NCI-H2107 (cell line): ENCODE data around the gene CDYL2.
"Not testable (repeated sequence)": the region's sequence is repeated elsewhere in the genome, so short reads cannot be mapped to it uniquely, and the experiment has no call there.

Source experiments
- DNase-seq: peaks from one replicate; lab custom pipeline; 2025; lab: John Stamatoyannopoulos, UW

Gene CDYL2

GRCh38 chr16:80807906-80808305 is 3.5 kb upstream of the CDYL2 start:
- no peak for DNase-seq

GRCh38 chr16:80806927-80807340 is 2.5 kb upstream of the CDYL2 start:
- DNase-seq = no peak

- DNase-seq = no peak
Measured at GRCh38 chr16:80806289-80806688, 1.9 kb upstream of the CDYL2 start.

GRCh38 chr16:80804056-80804525 is 307 bp downstream of the CDYL2 start:
- no peak for DNase-seq

- no peak for DNase-seq
Measured at GRCh38 chr16:80803339-80804055, 901 bp downstream of the CDYL2 start.

GRCh38 chr16:80802902-80803301 is 1.5 kb downstream of the CDYL2 start:
- no peak for DNase-seq

- no peak for DNase-seq
Measured at GRCh38 chr16:80802138-80802537, 2.3 kb downstream of the CDYL2 start.

- DNase-seq = no peak
Measured at GRCh38 chr16:80794071-80794470, 10.3 kb downstream of the CDYL2 start.

- DNase-seq = no peak
Measured at GRCh38 chr16:80792031-80792430, 12.4 kb downstream of the CDYL2 start.

- no peak for DNase-seq
Measured at GRCh38 chr16:80791411-80791810, 13.0 kb downstream of the CDYL2 start.

- DNase-seq = no peak
Measured at GRCh38 chr16:80790751-80791150, 13.6 kb downstream of the CDYL2 start.

GRCh38 chr16:80788027-80788426 is 16.4 kb downstream of the CDYL2 start:
- no peak for DNase-seq

- DNase-seq = not testable (repeated sequence)
Measured at GRCh38 chr16:80786561-80786960, 17.8 kb downstream of the CDYL2 start.

- no peak for DNase-seq
Measured at GRCh38 chr16:80784951-80785350, 19.4 kb downstream of the CDYL2 start.

GRCh38 chr16:80778703-80779102 is 25.7 kb downstream of the CDYL2 start:
- no peak for DNase-seq

- no peak for DNase-seq
Measured at GRCh38 chr16:80776856-80777255, 27.5 kb downstream of the CDYL2 start.

- DNase-seq = no peak
Measured at GRCh38 chr16:80775450-80775849, 28.9 kb downstream of the CDYL2 start.

- DNase-seq = no peak
Measured at GRCh38 chr16:80766798-80767197, 37.6 kb downstream of the CDYL2 start.

GRCh38 chr16:80759419-80760162 is 44.8 kb downstream of the CDYL2 start:
- no peak for DNase-seq

- no peak for DNase-seq
Measured at GRCh38 chr16:80754476-80754875, 49.9 kb downstream of the CDYL2 start.

GRCh38 chr16:80752541-80752940 is 51.9 kb downstream of the CDYL2 start:
- no peak for DNase-seq

- no peak for DNase-seq
Measured at GRCh38 chr16:80751167-80751566, 53.2 kb downstream of the CDYL2 start.

- DNase-seq = no peak
Measured at GRCh38 chr16:80746231-80746630, 58.2 kb downstream of the CDYL2 start.
